Measurements from ENCODE around the gene PLPPR3. TPM values are rescaled to one million over a fixed set of nuclear protein-coding genes. Genes with fewer than 3 reads are reported as not detected.

PLPPR3 gene
- polyA plus RNA-seq, 1 donor = 5.2 TPM

- DNase-seq = no peak
- no peaks in the 10 kb centered on the region for H3K27me3 ChIP-seq (ENCODE audit: control insufficient read depth, insufficient read depth, low read length)
- peaks cover 7% of the 10 kb centered on the region for H3K9me3 ChIP-seq (ENCODE audit: control insufficient read depth, low read depth, low read length)
- H3K4me1 ChIP-seq (ENCODE audit: control insufficient read depth, insufficient read depth, low read length) = peaks cover 12% of the 10 kb centered on the region
- 80% methylated on average over 3 of the region's 16 CpGs for whole genome bisulfite sequencing (ENCODE audit: insufficient coverage, low lambda C conversion rate)
- no peak overlapping the region for H3K4me3 ChIP-seq (ENCODE audit: low read length)
- H3K36me3 ChIP-seq (ENCODE audit: control insufficient read depth, insufficient read depth, low read length) = no peaks in the 10 kb centered on the region
- H3K27ac ChIP-seq (ENCODE audit: low read length) = no peak overlapping the region
These were observed 29.4 kb downstream of the PLPPR3 start for GRCh38 chr19:792306-792885.

- no peak overlapping the region for H3K4me3 ChIP-seq (ENCODE audit: low read length)
- DNase-seq = no peak
- H3K9me3 ChIP-seq (ENCODE audit: control insufficient read depth, low read depth, low read length) = peaks cover 7% of the 10 kb centered on the region
- no peaks in the 10 kb centered on the region for H3K27me3 ChIP-seq (ENCODE audit: control insufficient read depth, insufficient read depth, low read length)
- peaks cover 12% of the 10 kb centered on the region for H3K4me1 ChIP-seq (ENCODE audit: control insufficient read depth, insufficient read depth, low read length)
- no CpG with 5 or more reads among the region's 8 CpGs for WGBS (ENCODE audit: insufficient coverage, low lambda C conversion rate)
- no peaks in the 10 kb centered on the region for H3K36me3 ChIP-seq (ENCODE audit: control insufficient read depth, insufficient read depth, low read length)
- H3K27ac ChIP-seq (ENCODE audit: low read length) = no peak overlapping the region
These were observed 30.0 kb downstream of the PLPPR3 start for GRCh38 chr19:791567-792305.

- peaks cover 7% of the 10 kb centered on the region for H3K9me3 ChIP-seq (ENCODE audit: control insufficient read depth, low read depth, low read length)
- no CpG with 5 or more reads among the region's 26 CpGs for WGBS (ENCODE audit: insufficient coverage, low lambda C conversion rate)
- H3K27me3 ChIP-seq (ENCODE audit: control insufficient read depth, insufficient read depth, low read length) = no peaks in the 10 kb centered on the region
- no peaks in the 10 kb centered on the region for H3K36me3 ChIP-seq (ENCODE audit: control insufficient read depth, insufficient read depth, low read length)
- DNase-seq = no peak
- H3K4me1 ChIP-seq (ENCODE audit: control insufficient read depth, insufficient read depth, low read length) = peaks cover 8% of the 10 kb centered on the region
- H3K4me3 ChIP-seq (ENCODE audit: low read length) = no peak overlapping the region
- H3K27ac ChIP-seq (ENCODE audit: low read length) = no peak overlapping the region
These were observed 30.7 kb downstream of the PLPPR3 start for GRCh38 chr19:791007-791566.

- Histone ChIP-seq H3K27me3 (ENCODE audit: control insufficient read depth, insufficient read depth, low read length) (no peaks in the 10 kb centered on the region), H3K9me3 (ENCODE audit: control insufficient read depth, low read depth, low read length) (no peaks in the 10 kb centered on the region), H3K27ac (ENCODE audit: low read length) (no peak overlapping the region), H3K4me1 (ENCODE audit: control insufficient read depth, insufficient read depth, low read length) (peaks cover 5% of the 10 kb centered on the region), H3K4me3 (ENCODE audit: low read length) (no peak overlapping the region), H3K36me3 (ENCODE audit: control insufficient read depth, insufficient read depth, low read length) (no peaks in the 10 kb centered on the region)
- no peak for DNase-seq
- no CpG with 5 or more reads among the region's 9 CpGs for WGBS (ENCODE audit: insufficient coverage, low lambda C conversion rate)
These were observed 32.1 kb downstream of the PLPPR3 start for GRCh38 chr19:789701-790060.

DNA sequence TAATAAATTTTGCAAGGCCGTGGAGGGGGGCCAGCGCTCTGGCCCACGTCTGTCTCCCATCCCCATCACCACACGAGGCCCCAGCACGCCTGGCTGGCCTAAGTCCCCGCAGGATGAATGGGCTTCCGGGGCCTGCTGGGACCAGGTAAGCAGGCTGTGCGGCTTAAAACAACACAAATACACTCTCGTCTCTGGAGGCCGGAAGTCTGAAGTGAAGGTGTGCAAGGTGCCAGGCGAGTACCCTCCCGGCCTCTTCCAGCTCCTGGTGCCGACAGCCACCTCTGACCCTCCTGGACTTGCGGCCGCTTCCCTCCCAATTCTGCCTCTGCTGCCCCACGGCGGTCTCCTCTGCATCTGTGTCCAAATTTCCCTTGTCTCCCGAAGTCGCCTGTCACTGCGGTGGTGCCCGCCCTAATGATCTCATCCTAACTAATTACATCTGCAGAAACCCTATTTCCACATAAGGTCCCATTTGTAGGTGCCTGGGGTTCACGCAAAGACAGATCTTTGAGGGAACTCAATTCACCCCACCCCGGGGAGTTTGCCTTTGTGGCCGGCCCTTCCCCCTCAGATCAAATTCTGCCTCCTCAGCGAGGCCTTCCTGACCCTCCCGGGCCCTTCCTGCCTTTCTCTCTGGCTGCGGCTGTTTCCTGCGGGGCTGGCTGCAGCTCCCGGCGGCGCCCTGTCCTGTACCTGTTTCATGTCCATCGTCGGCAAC lies 32.6 kb downstream of the PLPPR3 start:
- WGBS (ENCODE audit: insufficient coverage, low lambda C conversion rate) = 100% methylated on average over 1 of the region's 33 CpGs
- Histone ChIP-seq H3K9me3 (ENCODE audit: control insufficient read depth, low read depth, low read length) (no peaks in the 10 kb centered on the region), H3K36me3 (ENCODE audit: control insufficient read depth, insufficient read depth, low read length) (no peaks in the 10 kb centered on the region), H3K27me3 (ENCODE audit: control insufficient read depth, insufficient read depth, low read length) (no peaks in the 10 kb centered on the region), H3K4me1 (ENCODE audit: control insufficient read depth, insufficient read depth, low read length) (peaks cover 5% of the 10 kb centered on the region), H3K27ac (ENCODE audit: low read length) (peak overlapping the region; percentile 59), H3K4me3 (ENCODE audit: low read length) (no peak overlapping the region)
- peak in 1 of 2 donors; percentile 7 for DNase-seq

DNA sequence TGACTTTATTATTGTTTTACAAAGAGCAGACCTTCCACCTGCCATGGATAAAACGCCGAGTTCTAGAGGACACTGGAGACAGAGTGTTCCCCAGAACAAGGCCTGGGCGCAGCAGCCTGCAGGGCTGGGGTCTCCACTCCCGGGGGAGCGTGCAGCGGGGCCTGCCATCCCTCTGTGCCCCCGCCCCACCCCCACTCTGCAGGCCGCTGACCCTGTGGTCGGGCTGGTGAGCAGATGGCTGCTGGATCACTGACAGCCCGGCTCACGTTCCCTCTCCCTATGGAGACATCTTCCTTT lies 33.1 kb downstream of the PLPPR3 start:
- Histone ChIP-seq H3K36me3 (ENCODE audit: control insufficient read depth, insufficient read depth, low read length) (no peaks in the 10 kb centered on the region), H3K4me3 (ENCODE audit: low read length) (no peak overlapping the region), H3K27ac (ENCODE audit: low read length) (peak overlapping the region; percentile 59), H3K4me1 (ENCODE audit: control insufficient read depth, insufficient read depth, low read length) (peaks cover 5% of the 10 kb centered on the region), H3K9me3 (ENCODE audit: control insufficient read depth, low read depth, low read length) (no peaks in the 10 kb centered on the region), H3K27me3 (ENCODE audit: control insufficient read depth, insufficient read depth, low read length) (no peaks in the 10 kb centered on the region)
- DNase-seq = no peak
- no CpG with 5 or more reads among the region's 11 CpGs for WGBS (ENCODE audit: insufficient coverage, low lambda C conversion rate)

- Histone ChIP-seq H3K4me1 (ENCODE audit: control insufficient read depth, insufficient read depth, low read length) (peaks cover 9% of the 10 kb centered on the region), H3K9me3 (ENCODE audit: control insufficient read depth, low read depth, low read length) (no peaks in the 10 kb centered on the region), H3K27me3 (ENCODE audit: control insufficient read depth, insufficient read depth, low read length) (no peaks in the 10 kb centered on the region), H3K27ac (ENCODE audit: low read length) (no peak overlapping the region), H3K36me3 (ENCODE audit: control insufficient read depth, insufficient read depth, low read length) (no peaks in the 10 kb centered on the region), H3K4me3 (ENCODE audit: low read length) (no peak overlapping the region)
- DNase-seq = no peak
- no CpG with 5 or more reads among the region's 16 CpGs for WGBS (ENCODE audit: insufficient coverage, low lambda C conversion rate)
These were observed 34.2 kb downstream of the PLPPR3 start for GRCh38 chr19:787536-787935.

DNA sequence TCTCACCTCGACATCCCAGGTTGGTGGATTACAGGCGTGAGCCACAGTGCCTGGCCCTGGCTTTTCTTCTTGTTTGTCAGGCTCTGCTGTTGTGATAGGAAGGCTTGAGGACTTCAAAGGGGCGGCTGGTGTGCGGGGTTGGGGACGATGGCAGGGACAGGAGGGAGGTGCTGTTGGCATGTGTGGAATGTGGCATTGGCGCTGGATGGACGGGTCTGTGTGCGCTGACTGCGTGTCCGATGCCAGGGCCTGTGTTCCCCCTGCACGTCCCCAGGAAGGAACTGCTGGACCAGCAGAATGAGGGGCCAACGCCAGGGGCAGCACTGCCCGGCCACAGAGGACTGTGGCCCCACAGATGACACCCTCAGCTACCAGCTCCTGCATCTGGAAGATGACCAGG lies 37.2 kb downstream of the PLPPR3 start:
- H3K4me1 ChIP-seq (ENCODE audit: control insufficient read depth, insufficient read depth, low read length) = peaks cover 23% of the 10 kb centered on the region

DNA sequence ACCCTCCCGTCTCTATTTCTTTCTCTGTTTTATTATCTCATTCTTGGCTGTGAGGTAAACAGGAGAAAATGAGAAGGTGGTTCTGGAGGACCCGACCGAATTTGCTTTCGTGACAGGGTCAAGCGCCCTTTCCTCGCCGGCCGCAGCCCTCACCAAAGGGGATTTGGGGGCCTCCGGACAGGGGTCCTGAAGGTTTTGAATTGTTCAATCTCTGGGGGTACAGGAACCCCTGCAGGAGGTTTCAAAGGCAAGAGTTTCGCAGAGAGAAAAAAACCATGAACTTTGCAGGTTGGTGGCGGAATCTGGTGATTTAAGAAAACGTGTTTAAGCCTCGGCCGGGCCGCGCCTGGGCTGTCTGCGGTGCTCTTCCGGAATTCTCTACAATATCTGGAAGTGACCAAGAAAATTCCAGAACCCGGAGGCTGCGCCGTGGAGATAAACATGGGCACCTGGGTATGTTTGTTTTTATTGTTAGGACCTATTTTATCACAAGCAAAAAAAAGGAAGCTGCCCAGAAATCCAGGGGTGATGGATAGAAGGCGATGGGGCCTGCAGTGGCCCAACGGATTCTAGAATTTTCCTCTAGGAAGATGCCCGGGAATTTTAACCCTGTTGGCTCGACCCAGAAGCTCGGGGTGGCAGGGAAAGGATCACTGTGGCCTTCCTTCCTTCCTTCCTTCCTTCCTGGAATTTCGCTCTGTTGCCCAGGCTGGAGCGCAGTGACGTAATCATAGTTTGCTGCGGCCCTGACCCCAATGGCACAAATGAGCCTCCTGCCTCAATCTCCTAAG lies 38.7 kb downstream of the PLPPR3 start:
- WGBS (ENCODE audit: insufficient coverage, low lambda C conversion rate) = 80% methylated on average over 2 of the region's 30 CpGs
- H3K27ac ChIP-seq (ENCODE audit: low read length) = peak overlapping the region; percentile 30
- H3K27me3 ChIP-seq (ENCODE audit: control insufficient read depth, insufficient read depth, low read length) = no peaks in the 10 kb centered on the region
- H3K36me3 ChIP-seq (ENCODE audit: control insufficient read depth, insufficient read depth, low read length) = no peaks in the 10 kb centered on the region
- peak in 1 of 2 donors; percentile 3 for DNase-seq
- H3K4me1 ChIP-seq (ENCODE audit: control insufficient read depth, insufficient read depth, low read length) = peaks cover 23% of the 10 kb centered on the region
- H3K4me3 ChIP-seq (ENCODE audit: low read length) = peak overlapping the region; percentile 41
- H3K9me3 ChIP-seq (ENCODE audit: control insufficient read depth, low read depth, low read length) = peaks cover 3% of the 10 kb centered on the region

More for the DNA sequence above, 37.2 kb downstream of the PLPPR3 start:
- Histone ChIP-seq H3K4me3 (ENCODE audit: low read length) (no peak overlapping the region), H3K27ac (ENCODE audit: low read length) (no peak overlapping the region), H3K9me3 (ENCODE audit: control insufficient read depth, low read depth, low read length) (peaks cover 3% of the 10 kb centered on the region), H3K36me3 (ENCODE audit: control insufficient read depth, insufficient read depth, low read length) (no peaks in the 10 kb centered on the region), H3K27me3 (ENCODE audit: control insufficient read depth, insufficient read depth, low read length) (no peaks in the 10 kb centered on the region)
- no peak for DNase-seq
- no CpG with 5 or more reads among the region's 13 CpGs for WGBS (ENCODE audit: insufficient coverage, low lambda C conversion rate)

All from large intestine (tissue), 3 donors.